ENCODE measurements around the gene SEMA6D.

DNA sequence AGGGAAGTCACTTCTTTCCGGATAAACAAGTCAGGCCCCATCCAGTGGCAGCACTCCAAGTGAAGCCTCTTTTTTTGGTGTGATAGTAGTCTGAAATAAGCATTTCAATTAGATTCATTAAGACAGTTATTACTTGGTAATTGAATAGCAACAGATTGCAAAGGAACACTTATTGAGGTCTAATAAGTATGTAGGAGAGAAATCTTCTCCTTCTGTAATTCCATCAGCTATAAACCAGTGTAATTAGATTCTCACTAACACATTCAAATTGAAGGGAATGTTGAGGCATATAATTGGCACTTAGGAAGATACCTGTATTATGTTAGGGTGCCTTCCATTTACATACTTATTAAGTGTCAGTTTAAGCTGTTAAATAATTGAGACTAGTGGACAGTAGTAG, 73.9 kb downstream of the SEMA6D start:
- no peak for TF ChIP-seq NFRKB (IDR thresholded peaks at IDR 0.05)
- no peak for TF ChIP-seq ZNF384 (IDR thresholded peaks at IDR 0.05)
- no peak for TF ChIP-seq FOXK2 (IDR thresholded peaks at IDR 0.05)
- TF ChIP-seq SP1 (IDR thresholded peaks at IDR 0.05) = no peak
- TF ChIP-seq, protein P1, sequence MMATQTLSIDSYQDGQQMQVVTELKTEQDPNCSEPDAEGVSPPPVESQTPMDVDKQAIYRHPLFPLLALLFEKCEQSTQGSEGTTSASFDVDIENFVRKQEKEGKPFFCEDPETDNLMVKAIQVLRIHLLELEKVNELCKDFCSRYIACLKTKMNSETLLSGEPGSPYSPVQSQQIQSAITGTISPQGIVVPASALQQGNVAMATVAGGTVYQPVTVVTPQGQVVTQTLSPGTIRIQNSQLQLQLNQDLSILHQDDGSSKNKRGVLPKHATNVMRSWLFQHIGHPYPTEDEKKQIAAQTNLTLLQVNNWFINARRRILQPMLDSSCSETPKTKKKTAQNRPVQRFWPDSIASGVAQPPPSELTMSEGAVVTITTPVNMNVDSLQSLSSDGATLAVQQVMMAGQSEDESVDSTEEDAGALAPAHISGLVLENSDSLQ (IDR thresholded peaks at IDR 0.05) = no peak

Data from HEK293T (cell line).